ENCODE results near the gene FCSK. TPM values are rescaled to one million over a fixed set of nuclear protein-coding genes. Genes with fewer than 3 reads are reported as not detected.

Gene FCSK
- total and polyA plus RNA-seq, 3 donors from 2014 or later = 12.4 to 36.3 (median 26.4) TPM

DNA sequence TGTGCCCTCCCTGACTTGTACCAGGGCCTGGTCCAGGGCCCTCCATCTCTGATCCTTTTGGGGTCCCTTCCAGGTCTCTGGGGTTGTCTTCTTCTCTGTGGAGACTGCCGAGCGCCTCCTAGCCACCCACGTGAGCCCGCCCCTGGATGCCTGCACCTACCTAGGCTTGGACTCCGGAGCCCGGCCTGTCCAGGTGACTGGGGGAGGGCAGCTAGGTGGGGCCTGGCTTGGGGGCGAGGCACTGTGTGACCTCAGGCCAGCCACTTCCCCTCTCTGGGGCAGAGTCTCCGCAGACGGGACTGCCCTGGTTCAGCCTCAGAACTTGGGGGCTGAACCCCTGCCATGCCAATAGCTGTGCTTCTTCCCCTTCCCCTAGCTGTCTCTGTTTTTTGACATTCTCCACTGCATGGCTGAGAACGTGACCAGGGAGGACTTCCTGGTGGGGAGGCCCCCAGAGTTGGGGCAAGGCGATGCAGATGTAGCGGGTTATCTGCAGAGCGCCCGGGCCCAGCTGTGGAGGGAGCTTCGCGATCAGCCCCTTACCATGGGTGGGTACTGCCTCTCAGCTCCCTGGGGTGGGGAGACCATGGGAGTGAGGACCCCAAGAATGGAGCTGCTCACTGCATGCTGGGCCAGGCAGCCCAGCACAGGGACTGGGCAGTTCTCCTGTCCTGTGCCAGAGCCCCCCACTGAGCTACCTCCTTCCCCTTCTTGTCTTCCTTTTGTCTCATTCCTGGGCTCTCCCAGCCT is 14.6 kb downstream of the FCSK start:
- 92 to 95% methylated on average over 9 to 14 of the region's 16 CpGs for WGBS, 2 donors
- intact Hi-C loops (cut with DNase I; ENCODE audit: low total_unique reads) = no loop called here
- TF ChIP-seq, protein P1, sequence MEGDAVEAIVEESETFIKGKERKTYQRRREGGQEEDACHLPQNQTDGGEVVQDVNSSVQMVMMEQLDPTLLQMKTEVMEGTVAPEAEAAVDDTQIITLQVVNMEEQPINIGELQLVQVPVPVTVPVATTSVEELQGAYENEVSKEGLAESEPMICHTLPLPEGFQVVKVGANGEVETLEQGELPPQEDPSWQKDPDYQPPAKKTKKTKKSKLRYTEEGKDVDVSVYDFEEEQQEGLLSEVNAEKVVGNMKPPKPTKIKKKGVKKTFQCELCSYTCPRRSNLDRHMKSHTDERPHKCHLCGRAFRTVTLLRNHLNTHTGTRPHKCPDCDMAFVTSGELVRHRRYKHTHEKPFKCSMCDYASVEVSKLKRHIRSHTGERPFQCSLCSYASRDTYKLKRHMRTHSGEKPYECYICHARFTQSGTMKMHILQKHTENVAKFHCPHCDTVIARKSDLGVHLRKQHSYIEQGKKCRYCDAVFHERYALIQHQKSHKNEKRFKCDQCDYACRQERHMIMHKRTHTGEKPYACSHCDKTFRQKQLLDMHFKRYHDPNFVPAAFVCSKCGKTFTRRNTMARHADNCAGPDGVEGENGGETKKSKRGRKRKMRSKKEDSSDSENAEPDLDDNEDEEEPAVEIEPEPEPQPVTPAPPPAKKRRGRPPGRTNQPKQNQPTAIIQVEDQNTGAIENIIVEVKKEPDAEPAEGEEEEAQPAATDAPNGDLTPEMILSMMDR (IDR thresholded peaks at IDR 0.05) = no peak
- Histone ChIP-seq H3K4me1 (no peaks in the 10 kb centered on the region), H3K4me3 (no peak overlapping the region), H3K27ac (no peak overlapping the region), H3K36me3 (ENCODE audit: low read depth, missing control alignments) (no peaks in the 10 kb centered on the region), H3K9me3 (no peaks in the 10 kb centered on the region), H3K27me3 (no peaks in the 10 kb centered on the region)
- DNase-seq = no peak

GRCh38 chr16:70470141-70470926 is 15.9 kb downstream of the FCSK start:
- H3K9me3 ChIP-seq = no peaks in the 10 kb centered on the region
- 94 to 98% methylated on average over 6 to 10 of the region's 10 CpGs for WGBS, 2 donors
- no peak overlapping the region for H3K4me3 ChIP-seq
- intact Hi-C loops (cut with DNase I; ENCODE audit: low total_unique reads) = no loop called here
- H3K36me3 ChIP-seq (ENCODE audit: low read depth, missing control alignments) = no peaks in the 10 kb centered on the region
- H3K27me3 ChIP-seq = no peaks in the 10 kb centered on the region
- H3K4me1 ChIP-seq = no peaks in the 10 kb centered on the region
- H3K27ac ChIP-seq = no peak overlapping the region
- no peak for DNase-seq
- no peak for TF ChIP-seq POLR2A (IDR thresholded peaks at IDR 0.05)
- TF ChIP-seq, protein P1 (IDR thresholded peaks at IDR 0.05) = no peak

DNA sequence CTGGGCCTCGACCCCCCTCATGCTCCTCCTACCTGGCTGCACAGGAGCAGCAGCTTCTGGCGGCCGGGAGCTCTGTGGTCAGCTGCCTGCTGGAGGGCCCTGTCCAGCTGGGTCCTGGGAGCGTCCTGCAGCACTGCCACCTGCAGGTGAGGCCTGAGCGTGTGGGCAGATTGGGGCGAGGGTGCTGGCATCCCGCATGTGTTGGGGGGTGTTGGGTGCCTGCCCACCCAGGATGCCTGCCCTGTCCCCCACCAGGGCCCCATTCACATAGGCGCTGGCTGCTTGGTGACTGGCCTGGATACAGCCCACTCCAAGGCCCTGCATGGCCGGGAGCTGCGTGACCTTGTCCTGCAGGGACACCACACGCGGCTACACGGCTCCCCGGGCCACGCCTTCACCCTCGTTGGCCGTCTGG is 16.5 kb downstream of the FCSK start:
- no peaks in the 10 kb centered on the region for H3K36me3 ChIP-seq (ENCODE audit: low read depth, missing control alignments)
- intact Hi-C loops (cut with DNase I; ENCODE audit: low total_unique reads) = no loop called here
- no peaks in the 10 kb centered on the region for H3K27me3 ChIP-seq
- peak; percentile 70 for DNase-seq
- H3K9me3 ChIP-seq = no peaks in the 10 kb centered on the region
- 35% methylated on average over 15 of the region's 17 CpGs; no CpG with 5 or more reads in 1 of the 2 donors for WGBS, 2 donors
- H3K27ac ChIP-seq = no peak overlapping the region
- H3K4me1 ChIP-seq = no peaks in the 10 kb centered on the region
- H3K4me3 ChIP-seq = no peak overlapping the region
- TF ChIP-seq, protein P1 (IDR thresholded peaks at IDR 0.05) = peak; percentile 34 to 49 (median 36)
- TF ChIP-seq POLR2A (IDR thresholded peaks at IDR 0.05) = no peak

- Histone ChIP-seq H3K4me3 (no peak overlapping the region), H3K27me3 (no peaks in the 10 kb centered on the region), H3K4me1 (no peaks in the 10 kb centered on the region), H3K36me3 (ENCODE audit: low read depth, missing control alignments) (no peaks in the 10 kb centered on the region), H3K9me3 (no peaks in the 10 kb centered on the region), H3K27ac (no peak overlapping the region)
- TF ChIP-seq, protein P1 (IDR thresholded peaks at IDR 0.05) = no peak
- TF ChIP-seq POLR2A (IDR thresholded peaks at IDR 0.05) = no peak
- DNase-seq = no peak
- intact Hi-C loops (cut with DNase I; ENCODE audit: low total_unique reads) = no loop called here
- WGBS, 2 donors = 92 to 94% methylated on average over 7 to 26 of the region's 28 CpGs
Measured at GRCh38 chr16:70472786-70473433, 18.5 kb downstream of the FCSK start.

Measured in testis (tissue), 3 donors.